ENCODE results near the gene ULK3.

- TF ChIP-seq, protein P1, sequence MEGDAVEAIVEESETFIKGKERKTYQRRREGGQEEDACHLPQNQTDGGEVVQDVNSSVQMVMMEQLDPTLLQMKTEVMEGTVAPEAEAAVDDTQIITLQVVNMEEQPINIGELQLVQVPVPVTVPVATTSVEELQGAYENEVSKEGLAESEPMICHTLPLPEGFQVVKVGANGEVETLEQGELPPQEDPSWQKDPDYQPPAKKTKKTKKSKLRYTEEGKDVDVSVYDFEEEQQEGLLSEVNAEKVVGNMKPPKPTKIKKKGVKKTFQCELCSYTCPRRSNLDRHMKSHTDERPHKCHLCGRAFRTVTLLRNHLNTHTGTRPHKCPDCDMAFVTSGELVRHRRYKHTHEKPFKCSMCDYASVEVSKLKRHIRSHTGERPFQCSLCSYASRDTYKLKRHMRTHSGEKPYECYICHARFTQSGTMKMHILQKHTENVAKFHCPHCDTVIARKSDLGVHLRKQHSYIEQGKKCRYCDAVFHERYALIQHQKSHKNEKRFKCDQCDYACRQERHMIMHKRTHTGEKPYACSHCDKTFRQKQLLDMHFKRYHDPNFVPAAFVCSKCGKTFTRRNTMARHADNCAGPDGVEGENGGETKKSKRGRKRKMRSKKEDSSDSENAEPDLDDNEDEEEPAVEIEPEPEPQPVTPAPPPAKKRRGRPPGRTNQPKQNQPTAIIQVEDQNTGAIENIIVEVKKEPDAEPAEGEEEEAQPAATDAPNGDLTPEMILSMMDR (IDR thresholded peaks at IDR 0.05): no peak
- TF ChIP-seq POLR2A (IDR thresholded peaks at IDR 0.05): no peak
Observed at GRCh38 chr15:74845581-74845980, 2.6 kb upstream of the ULK3 start.

Data from esophagus squamous epithelium (tissue), 4 donors.